ENCODE results near the gene OLFML2A. TPM values are rescaled to one million over a fixed set of nuclear protein-coding genes. Genes with fewer than 3 reads are reported as not detected.

Gene OLFML2A
- total RNA-seq, 4 donors from 2014 or later = 13.7 to 33.1 (median 25.7) TPM

GRCh38 chr9:124774129-124774978 is 2.6 kb upstream of the OLFML2A start:
- TF ChIP-seq CTCF (IDR thresholded peaks at IDR 0.05) = no peak
- no peak for TF ChIP-seq POLR2A (IDR thresholded peaks at IDR 0.05)
- intact Hi-C loops (cut with DNase I; ENCODE audit: low total_unique reads) = loop anchor here (10.0 kb wide), 1 partner anchor 600 kb away; no protein-coding TSS in a partner anchor
- 37% methylated on average over 15 of the region's 15 CpGs for WGBS, 2 donors
- peak; percentile 76 to 96 for DNase-seq (ENCODE audit: low spot score in 2 of 2)
- H3K4me3 ChIP-seq (ENCODE audit: low read depth, poor library complexity, severe bottlenecking) = no peak overlapping the region

- 11 to 13% methylated on average over 12 of the region's 12 CpGs for WGBS, 2 donors
- intact Hi-C loops (cut with DNase I; ENCODE audit: low total_unique reads) = loop anchor here (10.0 kb wide), 1 partner anchor 598 kb away; no protein-coding TSS in a partner anchor
- no peak for DNase-seq (ENCODE audit: low spot score in 2 of 2)
- TF ChIP-seq CTCF (IDR thresholded peaks at IDR 0.05) (no peak), POLR2A (IDR thresholded peaks at IDR 0.05) (no peak)
- peak overlapping the region; percentile 49 for H3K4me3 ChIP-seq (ENCODE audit: low read depth, poor library complexity, severe bottlenecking)
Observed at GRCh38 chr9:124776618-124776953, 347 bp upstream of the OLFML2A start.

- 74 to 78% methylated on average over 11 of the region's 11 CpGs for WGBS, 2 donors
- TF ChIP-seq POLR2A (IDR thresholded peaks at IDR 0.05) = no peak
- TF ChIP-seq CTCF (IDR thresholded peaks at IDR 0.05) = no peak
- DNase-seq (ENCODE audit: low spot score in 2 of 2) = peak; percentile 12 to 74
- intact Hi-C loops (cut with DNase I; ENCODE audit: low total_unique reads) = loop anchor here (10.0 kb wide), 1 partner anchor 596 kb away; no protein-coding TSS in a partner anchor
- no peak overlapping the region for H3K4me3 ChIP-seq (ENCODE audit: low read depth, poor library complexity, severe bottlenecking)
Observed at GRCh38 chr9:124778575-124779367, 1.8 kb downstream of the OLFML2A start.

GRCh38 chr9:124779368-124780059 is 2.6 kb downstream of the OLFML2A start:
- WGBS, 2 donors = 19 to 25% methylated on average over 6 of the region's 6 CpGs
- no peak overlapping the region for H3K4me3 ChIP-seq (ENCODE audit: low read depth, poor library complexity, severe bottlenecking)
- TF ChIP-seq POLR2A (IDR thresholded peaks at IDR 0.05) = no peak
- no peak for TF ChIP-seq CTCF (IDR thresholded peaks at IDR 0.05)
- DNase-seq (ENCODE audit: low spot score in 2 of 2) = peak; percentile 13 to 82
- intact Hi-C loops (cut with DNase I; ENCODE audit: low total_unique reads) = loop anchor here (10.0 kb wide), 1 partner anchor 595 kb away; no protein-coding TSS in a partner anchor

- peak; percentile 31 to 91 for DNase-seq (ENCODE audit: low spot score in 2 of 2)
Observed at GRCh38 chr9:124780060-124780756, 3.3 kb downstream of the OLFML2A start.

More at GRCh38 chr9:124780060-124780756, 3.3 kb downstream of the OLFML2A start:
- H3K4me3 ChIP-seq (ENCODE audit: low read depth, poor library complexity, severe bottlenecking) = no peak overlapping the region
- WGBS, 2 donors = 59 to 61% methylated on average over 8 to 14 of the region's 14 CpGs
- intact Hi-C loops (cut with DNase I; ENCODE audit: low total_unique reads) = no loop called here
- TF ChIP-seq CTCF (IDR thresholded peaks at IDR 0.05) = no peak
- TF ChIP-seq POLR2A (IDR thresholded peaks at IDR 0.05) = no peak

Data from lower leg skin (tissue), 4 donors.